Gastroesophageal sphincter (tissue), 3 donors: ENCODE results near the gene CRYBA2.

Source experiments
- CTCF ChIP-seq, 4 experiments: fragments of 200-600 bp in 2 of 4; fragments of 450-650 bp in 2 of 4; sonication (generic) in 1 of 4; IDR thresholded peaks; one replicate each; pipeline ENCODE4 v1.5.1; 2017 to 2019; ENCODE audit warnings: antibody characterized with exemption in 4 of 4, mild to moderate bottlenecking in 2 of 4, moderate library complexity in 2 of 4
- EP300 ChIP-seq: sonication (generic); formaldehyde crosslinking; IDR thresholded peaks from one replicate; pipeline ENCODE4 v1.6.1; 2017; ENCODE audit warnings: antibody characterized with exemption, mild to moderate bottlenecking
- POLR2A ChIP-seq, 2 donors: fragments of 450-650 bp; IDR thresholded peaks; one replicate each; pipeline ENCODE4 v1.6.1; 2017; ENCODE audit warnings: antibody characterized with exemption in 2 of 2, mild to moderate bottlenecking in 2 of 2, moderate library complexity in 1 of 2
- POLR2AphosphoS5 ChIP-seq: sonication (generic); formaldehyde crosslinking; IDR thresholded peaks from one replicate; pipeline ENCODE4 v1.6.1; 2017; ENCODE audit warnings: antibody characterized with exemption

- TF ChIP-seq CTCF (IDR thresholded peaks at IDR 0.05) (no peak), POLR2A (IDR thresholded peaks at IDR 0.05) (no peak), EP300 (no peak), POLR2AphosphoS5 (no peak)
These were observed 29.6 kb downstream of the CRYBA2 start for GRCh38 chr2:218963601-218964000.
